Panc1 (cell line): Measurements from ENCODE around the gene PIK3R1. TPM values are rescaled to one million over a fixed set of nuclear protein-coding genes. Genes with fewer than 3 reads are reported as not detected.

ENCODE experiments used
- ATAC-seq: fragments of 200-7000 bp; cut with Tn5 transposase; 2 replicates; pipeline ENCODE4 v1.9.1; 2020; ENCODE audit warnings: mild to moderate bottlenecking, moderate library complexity
- BruUV-seq: library from RNA; stranded (reverse); fragments of 400-500 nt; replicated peaks from 2 replicates; lab custom pipeline; 2021; lab: Mats Ljungman, UMichigan
- CTCF ChIA-PET: fragments of 300-600 bp; sonication (Branson Sonifier 250); formaldehyde crosslinking; loops from one replicate; lab custom pipeline; 2022; ENCODE audit warnings: antibody characterized with exemption; lab: Charles Lee
- POLR2A ChIA-PET: fragments of 300-600 bp; sonication (Branson Sonifier 250); formaldehyde crosslinking; loops from one replicate; lab custom pipeline; 2022; ENCODE audit warnings: antibody characterized with exemption; lab: Charles Lee
- DNase-seq: peaks from one replicate; pipeline ENCODE4 v3.0.0-alpha.2; 2010; ENCODE audit warnings: low read depth, low spot score
- H3K27ac ChIP-seq: 2 replicates; pipeline ENCODE4 v1.5.1; 2011; ENCODE audit warnings: mild to moderate bottlenecking, low read length, inconsistent platforms
- H3K27me3 ChIP-seq: fragments of 200-500 bp; sonication (Bioruptor generic); 2 replicates; pipeline ENCODE4 v1.6.0; 2014; ENCODE audit warnings: low read length, inconsistent platforms; ENCODE audit not compliant: control insufficient read depth, insufficient read depth
- H3K36me3 ChIP-seq: fragments of 200-500 bp; sonication (Bioruptor generic); 2 replicates; pipeline ENCODE4 v1.5.1; 2014; ENCODE audit warnings: inconsistent platforms, mild to moderate bottlenecking, low read length, moderate library complexity; ENCODE audit not compliant: control insufficient read depth, insufficient read depth
- H3K4me1 ChIP-seq: 2 replicates; pipeline ENCODE4 v1.5.1; 2011; ENCODE audit warnings: inconsistent platforms, mild to moderate bottlenecking, low read length, moderate library complexity; ENCODE audit not compliant: control insufficient read depth, insufficient read depth
- H3K4me3 ChIP-seq, 2 experiments: 2 replicates each; pipeline ENCODE4 v1.5.1; 2011 to 2012; ENCODE audit warnings: low read depth in 2 of 2, low read length in 2 of 2, mild to moderate bottlenecking in 2 of 2, inconsistent platforms in 1 of 2, moderate library complexity in 1 of 2
- H3K9me3 ChIP-seq: fragments of 200-500 bp; sonication (Bioruptor generic); 2 replicates; pipeline ENCODE4 v1.5.1; 2014; ENCODE audit warnings: low read depth, mild to moderate bottlenecking, inconsistent platforms, low read length, moderate library complexity; ENCODE audit not compliant: control insufficient read depth, insufficient read depth
- POLR2AphosphoS5 ChIP-seq: IDR thresholded peaks from 2 replicates; pipeline ENCODE4 v1.6.1; 2012; ENCODE audit warnings: mild to moderate bottlenecking, low read depth, low read length, moderate library complexity
- SIN3A ChIP-seq: IDR thresholded peaks from 2 replicates; pipeline ENCODE4 v1.6.1; 2012; ENCODE audit warnings: low read depth, mild to moderate bottlenecking, low read length, moderate library complexity, borderline replicate concordance; ENCODE audit not compliant: insufficient read depth
- TCF7L2 ChIP-seq: IDR thresholded peaks from 2 replicates; pipeline ENCODE4 v1.6.1; 2011; ENCODE audit warnings: mild to moderate bottlenecking, low read depth, low read length, inconsistent platforms
- in situ Hi-C: cut with HindIII; loops from 2 replicates; pipeline ENCODE4 v1.10.0; 2016; ENCODE audit warnings: low sequenced_read_pairs, low pct_unique_long_range_greater_than_20kb
- intact Hi-C: fragments of 100-400 bp; cut with micrococcal nuclease; formaldehyde crosslinking; loops from one replicate; pipeline ENCODE4 v1.10.0; 2022; ENCODE audit not compliant: unreplicated experiment
- total RNA-seq: library from RNA; stranded (reverse); gene quantifications from one replicate; pipeline ENCODE4 v1.2.1, GENCODE V29; 2021; ENCODE audit not compliant: unreplicated experiment
- TF ChIP-seq, protein P1 (sequence below): fragments of 450-650 bp; IDR thresholded peaks from 2 replicates; pipeline ENCODE4 v1.5.1; 2017; ENCODE audit warnings: mild to moderate bottlenecking
- TF ChIP-seq, protein P2 (sequence below), 2 experiments: IDR thresholded peaks; 2 replicates each; pipeline ENCODE4 v1.6.1; 2011 to 2012; ENCODE audit warnings: low read depth in 2 of 2, control low read depth in 1 of 2, low read length in 1 of 2, mild to moderate bottlenecking in 1 of 2, moderate library complexity in 1 of 2; ENCODE audit not compliant: insufficient read depth in 1 of 2

PIK3R1 gene
- total RNA-seq, 1 experiment from 2014 or later = 23.4 TPM

DNA sequence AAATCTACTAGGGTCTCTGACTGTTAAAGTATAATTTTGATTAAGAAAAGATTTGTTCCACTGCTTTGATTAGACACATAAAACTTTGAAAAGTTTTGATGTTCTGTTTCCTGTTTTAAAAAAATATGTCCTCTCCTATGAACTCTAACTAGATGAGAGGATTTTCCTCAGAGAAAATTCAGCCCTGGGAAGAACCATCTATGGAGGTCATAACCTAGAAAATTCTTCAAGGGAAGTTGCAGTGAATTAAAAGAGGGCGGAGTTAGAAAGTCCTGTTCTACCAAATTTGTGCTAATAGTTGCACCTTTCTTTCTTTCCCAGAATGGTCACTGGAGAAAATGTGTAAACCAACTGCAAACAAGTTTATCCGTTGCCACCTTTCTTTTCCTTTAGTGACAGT, 27.7 kb downstream of the PIK3R1 start:
- ATAC-seq (no peak), DNase-seq (no peak)
- Histone ChIP-seq H3K9me3 (no peaks in the 10 kb centered on the region), H3K27ac (peak overlapping the region; percentile 64), H3K27me3 (no peaks in the 10 kb centered on the region), H3K4me3 (no peak overlapping the region), H3K4me1 (peaks cover 56% of the 10 kb centered on the region), H3K36me3 (no peaks in the 10 kb centered on the region)
- no TSS peak for BruUV-seq
- ChIA-PET CTCF (no interaction called here), POLR2A (no interaction called here)
- TF ChIP-seq, protein P1, sequence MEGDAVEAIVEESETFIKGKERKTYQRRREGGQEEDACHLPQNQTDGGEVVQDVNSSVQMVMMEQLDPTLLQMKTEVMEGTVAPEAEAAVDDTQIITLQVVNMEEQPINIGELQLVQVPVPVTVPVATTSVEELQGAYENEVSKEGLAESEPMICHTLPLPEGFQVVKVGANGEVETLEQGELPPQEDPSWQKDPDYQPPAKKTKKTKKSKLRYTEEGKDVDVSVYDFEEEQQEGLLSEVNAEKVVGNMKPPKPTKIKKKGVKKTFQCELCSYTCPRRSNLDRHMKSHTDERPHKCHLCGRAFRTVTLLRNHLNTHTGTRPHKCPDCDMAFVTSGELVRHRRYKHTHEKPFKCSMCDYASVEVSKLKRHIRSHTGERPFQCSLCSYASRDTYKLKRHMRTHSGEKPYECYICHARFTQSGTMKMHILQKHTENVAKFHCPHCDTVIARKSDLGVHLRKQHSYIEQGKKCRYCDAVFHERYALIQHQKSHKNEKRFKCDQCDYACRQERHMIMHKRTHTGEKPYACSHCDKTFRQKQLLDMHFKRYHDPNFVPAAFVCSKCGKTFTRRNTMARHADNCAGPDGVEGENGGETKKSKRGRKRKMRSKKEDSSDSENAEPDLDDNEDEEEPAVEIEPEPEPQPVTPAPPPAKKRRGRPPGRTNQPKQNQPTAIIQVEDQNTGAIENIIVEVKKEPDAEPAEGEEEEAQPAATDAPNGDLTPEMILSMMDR = no peak
- TF ChIP-seq POLR2AphosphoS5 (no peak), TCF7L2 (no peak), SIN3A (no peak)
- TF ChIP-seq, protein P2, sequence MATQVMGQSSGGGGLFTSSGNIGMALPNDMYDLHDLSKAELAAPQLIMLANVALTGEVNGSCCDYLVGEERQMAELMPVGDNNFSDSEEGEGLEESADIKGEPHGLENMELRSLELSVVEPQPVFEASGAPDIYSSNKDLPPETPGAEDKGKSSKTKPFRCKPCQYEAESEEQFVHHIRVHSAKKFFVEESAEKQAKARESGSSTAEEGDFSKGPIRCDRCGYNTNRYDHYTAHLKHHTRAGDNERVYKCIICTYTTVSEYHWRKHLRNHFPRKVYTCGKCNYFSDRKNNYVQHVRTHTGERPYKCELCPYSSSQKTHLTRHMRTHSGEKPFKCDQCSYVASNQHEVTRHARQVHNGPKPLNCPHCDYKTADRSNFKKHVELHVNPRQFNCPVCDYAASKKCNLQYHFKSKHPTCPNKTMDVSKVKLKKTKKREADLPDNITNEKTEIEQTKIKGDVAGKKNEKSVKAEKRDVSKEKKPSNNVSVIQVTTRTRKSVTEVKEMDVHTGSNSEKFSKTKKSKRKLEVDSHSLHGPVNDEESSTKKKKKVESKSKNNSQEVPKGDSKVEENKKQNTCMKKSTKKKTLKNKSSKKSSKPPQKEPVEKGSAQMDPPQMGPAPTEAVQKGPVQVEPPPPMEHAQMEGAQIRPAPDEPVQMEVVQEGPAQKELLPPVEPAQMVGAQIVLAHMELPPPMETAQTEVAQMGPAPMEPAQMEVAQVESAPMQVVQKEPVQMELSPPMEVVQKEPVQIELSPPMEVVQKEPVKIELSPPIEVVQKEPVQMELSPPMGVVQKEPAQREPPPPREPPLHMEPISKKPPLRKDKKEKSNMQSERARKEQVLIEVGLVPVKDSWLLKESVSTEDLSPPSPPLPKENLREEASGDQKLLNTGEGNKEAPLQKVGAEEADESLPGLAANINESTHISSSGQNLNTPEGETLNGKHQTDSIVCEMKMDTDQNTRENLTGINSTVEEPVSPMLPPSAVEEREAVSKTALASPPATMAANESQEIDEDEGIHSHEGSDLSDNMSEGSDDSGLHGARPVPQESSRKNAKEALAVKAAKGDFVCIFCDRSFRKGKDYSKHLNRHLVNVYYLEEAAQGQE (IDR thresholded peaks at IDR 0.05; ENCODE audit: insufficient read depth in 1 of 2, low read depth in 2 of 2, low read length in 1 of 2) = no peak
- in situ Hi-C loops = no loop called here
- intact Hi-C loops = no loop called here

DNA sequence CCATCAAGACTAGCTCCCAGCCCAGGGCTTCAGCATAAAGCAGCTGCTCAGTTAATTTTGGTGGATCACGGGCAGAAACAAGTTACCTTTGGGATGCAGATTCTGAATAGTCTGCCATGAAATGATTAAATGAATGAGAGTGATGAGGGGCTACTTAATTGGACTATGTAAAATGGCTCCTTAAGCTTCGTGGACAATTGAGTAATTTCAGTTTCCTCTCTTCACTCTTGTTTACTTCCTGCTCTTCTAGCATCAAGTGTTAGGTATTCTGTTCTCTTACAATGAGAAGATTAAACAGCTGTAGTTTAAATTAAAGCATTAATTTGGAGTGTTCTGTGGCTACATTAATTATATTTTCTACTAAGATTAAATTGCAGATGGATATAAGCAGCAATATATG, 28.1 kb downstream of the PIK3R1 start:
- H3K27me3 ChIP-seq = no peaks in the 10 kb centered on the region
- no peak for ATAC-seq
- no TSS peak for BruUV-seq
- no peak overlapping the region for H3K4me3 ChIP-seq
- no peaks in the 10 kb centered on the region for H3K9me3 ChIP-seq
- intact Hi-C loops = no loop called here
- in situ Hi-C loops = no loop called here
- H3K36me3 ChIP-seq = no peaks in the 10 kb centered on the region
- no peak for DNase-seq
- POLR2A ChIA-PET = no interaction called here
- peak overlapping the region; percentile 40; the same call in 1 of the 2 replicates for H3K27ac ChIP-seq
- CTCF ChIA-PET = no interaction called here
- TF ChIP-seq TCF7L2 (no peak), POLR2AphosphoS5 (no peak), SIN3A (no peak)
- peaks cover 52% of the 10 kb centered on the region for H3K4me1 ChIP-seq

DNA sequence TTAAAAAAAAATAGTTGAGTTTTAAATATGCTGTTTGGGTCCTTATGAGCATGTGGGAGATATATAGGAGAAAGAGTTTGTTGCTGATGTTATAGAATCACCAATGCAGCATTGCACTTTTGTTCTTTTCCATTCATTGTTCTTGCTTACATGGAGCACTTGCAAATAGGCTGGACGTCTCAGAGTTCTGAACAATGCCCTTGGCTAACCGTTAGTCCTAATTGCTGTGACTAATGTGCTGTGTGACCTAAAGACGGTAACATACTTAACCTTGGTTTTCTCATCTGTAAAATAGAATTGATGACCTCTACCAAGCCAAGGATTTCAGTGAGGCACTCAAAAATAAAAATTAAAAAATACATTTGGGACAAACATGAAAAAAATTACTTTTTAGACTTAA, 29.8 kb downstream of the PIK3R1 start:
- ChIA-PET POLR2A (no interaction called here), CTCF (no interaction called here)
- no peak for DNase-seq
- BruUV-seq = no TSS peak
- Histone ChIP-seq H3K27ac (peak overlapping the region; percentile 73), H3K27me3 (no peaks in the 10 kb centered on the region), H3K36me3 (no peaks in the 10 kb centered on the region), H3K4me1 (peaks cover 42% of the 10 kb centered on the region), H3K4me3 (no peak overlapping the region; a peak in 1 of 4 replicates), H3K9me3 (no peaks in the 10 kb centered on the region)
- intact Hi-C loops = no loop called here
- in situ Hi-C loops = no loop called here
- peak; percentile 91 for ATAC-seq
- TF ChIP-seq, protein P1 = no peak
- no peak for TF ChIP-seq SIN3A
- TF ChIP-seq, protein P2 (IDR thresholded peaks at IDR 0.05; ENCODE audit: insufficient read depth in 1 of 2, low read depth in 2 of 2, low read length in 1 of 2) = no peak
- TF ChIP-seq TCF7L2 = no peak
- no peak for TF ChIP-seq POLR2AphosphoS5
